ENCODE data around the gene APH1B.

DNA sequence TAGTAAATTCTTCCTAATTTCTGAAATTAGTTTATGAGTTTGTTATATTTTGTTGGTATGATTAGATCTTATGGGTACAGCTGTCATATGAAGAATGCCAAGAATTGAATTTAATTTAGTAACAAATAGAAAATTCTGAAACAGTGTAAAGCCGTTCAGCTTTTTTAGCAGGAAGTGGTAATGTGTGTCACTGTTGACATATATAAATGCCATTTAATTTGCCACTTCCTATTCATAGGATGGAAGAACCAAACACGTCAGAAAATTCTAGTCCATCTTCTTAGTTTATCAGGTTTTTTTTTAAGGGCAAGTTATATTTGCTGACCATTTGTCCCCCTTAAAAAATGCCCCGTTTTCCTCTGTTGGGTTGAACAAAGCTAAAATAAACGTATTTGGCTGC lies 45.0 kb upstream of the APH1B start:
- TF ChIP-seq GLIS3 (CRISPR knock-in tag; IDR thresholded peaks at IDR 0.05) (no peak), ZFP30 (CRISPR knock-in tag; IDR thresholded peaks at IDR 0.05) (no peak), ZNF70 (CRISPR knock-in tag; IDR thresholded peaks at IDR 0.05) (no peak), ZNF8 (CRISPR knock-in tag; IDR thresholded peaks at IDR 0.05) (no peak), ARNTL (CRISPR knock-in tag; IDR thresholded peaks at IDR 0.05; ENCODE audit: borderline replicate concordance, low read depth) (no peak), ISL1 (CRISPR knock-in tag; IDR thresholded peaks at IDR 0.05) (no peak), ZFP3 (CRISPR knock-in tag; IDR thresholded peaks at IDR 0.05) (no peak), TOX (CRISPR knock-in tag; IDR thresholded peaks at IDR 0.05; ENCODE audit: borderline replicate concordance) (no peak), PPARA (CRISPR knock-in tag; IDR thresholded peaks at IDR 0.05; ENCODE audit: borderline replicate concordance) (no peak), RARB (CRISPR knock-in tag; IDR thresholded peaks at IDR 0.05) (no peak), TCF4 (CRISPR knock-in tag; IDR thresholded peaks at IDR 0.05; ENCODE audit: borderline replicate concordance) (no peak)
- TF ChIP-seq, protein P1, sequence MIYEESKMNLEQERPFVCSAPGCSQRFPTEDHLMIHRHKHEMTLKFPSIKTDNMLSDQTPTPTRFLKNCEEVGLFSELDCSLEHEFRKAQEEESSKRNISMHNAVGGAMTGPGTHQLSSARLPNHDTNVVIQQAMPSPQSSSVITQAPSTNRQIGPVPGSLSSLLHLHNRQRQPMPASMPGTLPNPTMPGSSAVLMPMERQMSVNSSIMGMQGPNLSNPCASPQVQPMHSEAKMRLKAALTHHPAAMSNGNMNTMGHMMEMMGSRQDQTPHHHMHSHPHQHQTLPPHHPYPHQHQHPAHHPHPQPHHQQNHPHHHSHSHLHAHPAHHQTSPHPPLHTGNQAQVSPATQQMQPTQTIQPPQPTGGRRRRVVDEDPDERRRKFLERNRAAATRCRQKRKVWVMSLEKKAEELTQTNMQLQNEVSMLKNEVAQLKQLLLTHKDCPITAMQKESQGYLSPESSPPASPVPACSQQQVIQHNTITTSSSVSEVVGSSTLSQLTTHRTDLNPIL (CRISPR knock-in tag; IDR thresholded peaks at IDR 0.05; ENCODE audit: low read depth), result no peak
- TF ChIP-seq, protein P2, sequence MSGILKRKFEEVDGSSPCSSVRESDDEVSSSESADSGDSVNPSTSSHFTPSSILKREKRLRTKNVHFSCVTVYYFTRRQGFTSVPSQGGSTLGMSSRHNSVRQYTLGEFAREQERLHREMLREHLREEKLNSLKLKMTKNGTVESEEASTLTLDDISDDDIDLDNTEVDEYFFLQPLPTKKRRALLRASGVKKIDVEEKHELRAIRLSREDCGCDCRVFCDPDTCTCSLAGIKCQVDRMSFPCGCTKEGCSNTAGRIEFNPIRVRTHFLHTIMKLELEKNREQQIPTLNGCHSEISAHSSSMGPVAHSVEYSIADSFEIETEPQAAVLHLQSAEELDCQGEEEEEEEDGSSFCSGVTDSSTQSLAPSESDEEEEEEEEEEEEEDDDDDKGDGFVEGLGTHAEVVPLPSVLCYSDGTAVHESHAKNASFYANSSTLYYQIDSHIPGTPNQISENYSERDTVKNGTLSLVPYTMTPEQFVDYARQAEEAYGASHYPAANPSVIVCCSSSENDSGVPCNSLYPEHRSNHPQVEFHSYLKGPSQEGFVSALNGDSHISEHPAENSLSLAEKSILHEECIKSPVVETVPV (CRISPR knock-in tag; IDR thresholded peaks at IDR 0.05), result no peak
